ENCODE measurements around the gene RHBDL2.

Gene RHBDL2

DNA sequence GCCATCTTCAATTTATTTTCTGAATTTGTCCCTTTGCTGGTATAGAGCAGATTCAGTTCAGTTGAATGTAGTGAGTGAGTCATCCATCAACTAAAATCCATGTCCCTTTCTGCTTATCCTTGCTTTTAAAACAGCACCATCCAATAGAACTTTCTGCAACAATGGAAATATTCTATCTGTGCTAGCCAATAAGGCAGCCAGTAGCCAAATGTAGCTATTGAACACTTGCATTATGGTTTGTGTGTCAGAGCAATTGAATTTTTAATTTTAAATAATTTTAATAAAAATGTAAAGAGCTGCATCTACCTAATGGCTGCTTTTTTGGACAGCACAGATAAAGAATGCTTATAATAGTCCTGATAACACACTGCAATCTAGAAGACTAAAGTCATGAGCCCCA is 60.1 kb downstream of the RHBDL2 start, which contains the start of gene GJA9:
GJA9 (minus strand) TSS at position 101 of the 400 bp plus-strand sequence. CDS start 5,489 bp downstream, outside the sequence.
- TF ChIP-seq, protein P1, sequence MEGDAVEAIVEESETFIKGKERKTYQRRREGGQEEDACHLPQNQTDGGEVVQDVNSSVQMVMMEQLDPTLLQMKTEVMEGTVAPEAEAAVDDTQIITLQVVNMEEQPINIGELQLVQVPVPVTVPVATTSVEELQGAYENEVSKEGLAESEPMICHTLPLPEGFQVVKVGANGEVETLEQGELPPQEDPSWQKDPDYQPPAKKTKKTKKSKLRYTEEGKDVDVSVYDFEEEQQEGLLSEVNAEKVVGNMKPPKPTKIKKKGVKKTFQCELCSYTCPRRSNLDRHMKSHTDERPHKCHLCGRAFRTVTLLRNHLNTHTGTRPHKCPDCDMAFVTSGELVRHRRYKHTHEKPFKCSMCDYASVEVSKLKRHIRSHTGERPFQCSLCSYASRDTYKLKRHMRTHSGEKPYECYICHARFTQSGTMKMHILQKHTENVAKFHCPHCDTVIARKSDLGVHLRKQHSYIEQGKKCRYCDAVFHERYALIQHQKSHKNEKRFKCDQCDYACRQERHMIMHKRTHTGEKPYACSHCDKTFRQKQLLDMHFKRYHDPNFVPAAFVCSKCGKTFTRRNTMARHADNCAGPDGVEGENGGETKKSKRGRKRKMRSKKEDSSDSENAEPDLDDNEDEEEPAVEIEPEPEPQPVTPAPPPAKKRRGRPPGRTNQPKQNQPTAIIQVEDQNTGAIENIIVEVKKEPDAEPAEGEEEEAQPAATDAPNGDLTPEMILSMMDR (IDR thresholded peaks at IDR 0.05; ENCODE audit: low read length) = no peak
- no peak for TF ChIP-seq EZH2 (IDR thresholded peaks at IDR 0.05; ENCODE audit: borderline replicate concordance, low read length)
- no peak within 1 kb of the TSS for H2AFZ ChIP-seq (ENCODE audit: low read length)
- H3K36me3 ChIP-seq (ENCODE audit: insufficient read depth, low read length) = no peaks in the 10 kb centered on the region
- no peaks in the 10 kb centered on the region for H3K79me2 ChIP-seq (ENCODE audit: insufficient read depth, low read length)
- H3F3A ChIP-seq (ENCODE audit: insufficient read depth, low read length) = no peaks in the 10 kb centered on the region
- H3K4me1 ChIP-seq (ENCODE audit: insufficient read depth, low read length, severe bottlenecking) = no peaks in the 10 kb centered on the region
- no peak within 1 kb of the TSS for H3K4me2 ChIP-seq (ENCODE audit: low read length)
- H3K9ac ChIP-seq (ENCODE audit: low read length) = no peak within 1 kb of the TSS
- H3K9me2 ChIP-seq (ENCODE audit: low read depth, low read length) = no peaks in the 10 kb centered on the region
- H3K9me3 ChIP-seq (ENCODE audit: low read length) = no peaks in the 10 kb centered on the region
- H3K4me3 ChIP-seq (ENCODE audit: low read depth, low read length, poor library complexity, severe bottlenecking) = no peak within 1 kb of the TSS
- no peaks in the 10 kb centered on the region for H3K27me3 ChIP-seq (ENCODE audit: insufficient read depth, low read length)
- no peak within 1 kb of the TSS for H3K27ac ChIP-seq (ENCODE audit: low read depth, low read length, poor library complexity, severe bottlenecking)
- H4K20me1 ChIP-seq (ENCODE audit: insufficient read depth, low read length) = no peaks in the 10 kb centered on the region

DNA sequence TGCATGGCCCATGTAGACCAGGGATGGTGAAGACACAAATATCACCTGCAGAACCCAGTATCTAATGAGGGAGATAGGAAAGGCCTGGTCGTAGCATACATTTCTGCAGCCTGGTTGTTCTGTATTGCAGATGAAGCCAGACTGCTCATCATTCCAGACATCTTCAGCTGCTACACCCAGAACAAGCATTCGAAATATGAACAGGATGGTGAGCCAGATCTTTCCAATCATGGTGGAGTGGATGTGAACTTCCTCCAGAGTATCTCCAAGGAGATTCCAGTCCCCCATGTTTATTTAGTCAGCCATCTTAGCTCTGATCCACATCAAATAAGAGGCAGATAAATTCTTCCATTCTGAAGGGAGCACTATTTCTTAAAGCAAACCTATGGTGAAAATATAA is 65.8 kb downstream of the RHBDL2 start:
- Histone ChIP-seq H3K9me3 (ENCODE audit: low read length) (no peaks in the 10 kb centered on the region), H4K20me1 (ENCODE audit: insufficient read depth, low read length) (no peaks in the 10 kb centered on the region), H3K4me2 (ENCODE audit: low read length) (no peak overlapping the region), H3K79me2 (ENCODE audit: insufficient read depth, low read length) (0 out of 2 replicates have a peak, but pooled peaks cover 4% of the 10 kb centered on the region), H3K4me1 (ENCODE audit: insufficient read depth, low read length, severe bottlenecking) (peaks cover 24% of the 10 kb centered on the region), H3K9ac (ENCODE audit: low read length) (no peak overlapping the region), H3K27me3 (ENCODE audit: insufficient read depth, low read length) (no peaks in the 10 kb centered on the region), H2AFZ (ENCODE audit: low read length) (no peak overlapping the region), H3K9me2 (ENCODE audit: low read depth, low read length) (no peaks in the 10 kb centered on the region), H3K36me3 (ENCODE audit: insufficient read depth, low read length) (no peaks in the 10 kb centered on the region), H3F3A (ENCODE audit: insufficient read depth, low read length) (no peaks in the 10 kb centered on the region), H3K4me3 (ENCODE audit: low read depth, low read length, poor library complexity, severe bottlenecking) (no peak overlapping the region), H3K27ac (ENCODE audit: low read depth, low read length, poor library complexity, severe bottlenecking) (no peak overlapping the region)
- TF ChIP-seq EZH2 (IDR thresholded peaks at IDR 0.05; ENCODE audit: borderline replicate concordance, low read length) = no peak

DNA sequence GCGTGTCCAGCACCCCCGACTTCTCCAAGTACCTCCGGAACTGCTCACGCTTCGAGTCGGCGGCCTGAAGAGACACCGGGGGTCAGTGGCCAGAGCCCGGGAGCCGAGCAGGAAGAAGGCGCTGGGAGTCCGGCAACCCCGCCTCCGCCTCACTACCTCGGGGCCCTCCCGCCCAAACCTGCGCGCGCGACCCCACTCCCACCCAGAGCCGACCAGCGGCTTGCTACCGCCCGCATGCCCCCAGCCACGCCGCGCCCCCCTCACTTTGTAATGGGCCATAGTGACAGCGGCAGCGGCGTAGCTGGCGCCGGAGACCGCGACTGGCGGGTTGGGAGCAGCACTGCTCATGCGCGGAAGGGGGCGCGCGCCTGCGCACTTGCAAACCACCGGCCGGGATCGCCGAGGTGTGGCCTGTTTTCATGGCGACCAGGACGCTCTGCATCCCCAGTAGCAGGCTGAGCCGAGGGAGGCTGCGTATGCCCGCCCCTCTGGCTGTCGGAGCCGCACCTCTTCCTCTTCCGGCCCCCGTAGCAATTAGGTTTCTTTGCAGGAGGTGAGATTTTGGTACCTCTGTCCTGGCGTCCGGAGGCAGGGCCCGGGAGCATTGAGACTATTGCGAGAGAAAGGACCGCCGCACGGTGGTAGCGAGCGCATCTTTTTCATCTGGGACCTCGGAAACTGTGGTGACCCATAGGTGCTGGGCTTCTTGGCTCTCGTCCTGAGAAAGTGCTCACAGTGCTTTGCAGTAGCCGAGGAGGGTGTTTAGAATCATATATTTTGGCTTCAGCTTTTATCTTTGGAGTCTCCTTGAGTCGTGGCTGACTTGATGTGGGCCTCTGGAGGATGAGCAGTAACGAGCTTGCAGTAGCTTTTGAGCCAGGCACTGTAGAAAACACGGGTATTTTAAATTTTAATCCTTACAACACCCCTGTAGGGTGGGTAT is 68.3 kb downstream of the RHBDL2 start, which contains the start of gene MYCBP:
MYCBP (minus strand) TSS at position 322 of the 943 bp plus-strand sequence; CDS start at position 279, 43 bp downstream.
- peak within 1 kb of the TSS; percentile 88 for H3K4me3 ChIP-seq (ENCODE audit: low read depth, low read length, poor library complexity, severe bottlenecking)
- no peak within 1 kb of the TSS for H2AFZ ChIP-seq (ENCODE audit: low read length)
- no peaks in the 10 kb centered on the region for H4K20me1 ChIP-seq (ENCODE audit: insufficient read depth, low read length)
- no peaks in the 10 kb centered on the region for H3K9me2 ChIP-seq (ENCODE audit: low read depth, low read length)
- peak within 1 kb of the TSS; percentile 85 for H3K9ac ChIP-seq (ENCODE audit: low read length)
- no peaks in the 10 kb centered on the region for H3K9me3 ChIP-seq (ENCODE audit: low read length)
- H3K27ac ChIP-seq (ENCODE audit: low read depth, low read length, poor library complexity, severe bottlenecking) = no peak within 1 kb of the TSS
- TF ChIP-seq EZH2 (IDR thresholded peaks at IDR 0.05; ENCODE audit: borderline replicate concordance, low read length) = no peak
- TF ChIP-seq, protein P1 (IDR thresholded peaks at IDR 0.05; ENCODE audit: low read length) = no peak
- peaks cover 24% of the 10 kb centered on the region for H3K4me1 ChIP-seq (ENCODE audit: insufficient read depth, low read length, severe bottlenecking)
- no peaks in the 10 kb centered on the region for H3K36me3 ChIP-seq (ENCODE audit: insufficient read depth, low read length)
- H3K27me3 ChIP-seq (ENCODE audit: insufficient read depth, low read length) = no peaks in the 10 kb centered on the region
- H3K4me2 ChIP-seq (ENCODE audit: low read length) = peak within 1 kb of the TSS; percentile 99
- H3F3A ChIP-seq (ENCODE audit: insufficient read depth, low read length) = no peaks in the 10 kb centered on the region
- 0 out of 2 replicates have a peak, but pooled peaks cover 4% of the 10 kb centered on the region for H3K79me2 ChIP-seq (ENCODE audit: insufficient read depth, low read length)
